Measurements from ENCODE around the gene SCART1. TPM values are rescaled to one million over a fixed set of nuclear protein-coding genes. Genes with fewer than 3 reads are reported as not detected.
"Not testable (repeated sequence)": the region's sequence is repeated elsewhere in the genome, so short reads cannot be mapped to it uniquely, and the experiment has no call there.

SCART1 gene
- total RNA-seq (2021; fragmentation: NEBNext Ultra II Directional; extraction: Animal tissue kit (Norgen Biotek cat#: 25700)): 1 to 10 TPM in 3 of 6 experiments, under 1 TPM in 3; 0.59 to 1.3 (median 1.0) TPM
- long read RNA-seq: 0 reads

- Mint-ChIP-seq H3K4me3 (no peak within 1 kb of the TSS), H3K9me3 (peaks cover 8% of the 10 kb centered on the region), H3K27ac (no peak within 1 kb of the TSS), H3K4me1 (ENCODE audit: low read depth) (no peaks in the 10 kb centered on the region), H3K27me3 (ENCODE audit: insufficient read depth) (peaks cover 2% of the 10 kb centered on the region; the same call in 1 of the 2 replicates), H3K36me3 (ENCODE audit: low read depth) (peaks cover 14% of the 10 kb centered on the region)
- no peak for TF ChIP-seq CTCF (IDR thresholded peaks at IDR 0.05)
- DNase-seq: no peak
These were observed at the start of gene SCART1 for GRCh38 chr10:133453516-133454203. Gene SCART1 (plus strand): TSS chr10:133453945. CDS start chr10:133453998, 53 bp downstream.

- Mint-ChIP-seq H3K4me1 (ENCODE audit: low read depth) (peaks cover 30% of the 10 kb centered on the region), H3K36me3 (ENCODE audit: low read depth) (peaks cover 56% of the 10 kb centered on the region), H3K4me3 (peak overlapping the region; percentile 38), H3K27me3 (ENCODE audit: insufficient read depth) (no peaks in the 10 kb centered on the region; the same call in 1 of the 2 replicates), H3K27ac (peak overlapping the region; percentile 59), H3K9me3 (peaks cover 2% of the 10 kb centered on the region)
- no peak for TF ChIP-seq CTCF (IDR thresholded peaks at IDR 0.05)
- DNase-seq: peak; percentile 18
These were observed 48.5 kb upstream of the SCART1 start for GRCh38 chr10:133405272-133405671.

- peak overlapping the region; percentile 38 for H3K4me3 Mint-ChIP-seq
- peak; percentile 60 for DNase-seq
- peak overlapping the region; percentile 59 for H3K27ac Mint-ChIP-seq
- H3K4me1 Mint-ChIP-seq (ENCODE audit: low read depth): peaks cover 30% of the 10 kb centered on the region
- no peak for TF ChIP-seq CTCF (IDR thresholded peaks at IDR 0.05)
- no peaks in the 10 kb centered on the region; the same call in 1 of the 2 replicates for H3K27me3 Mint-ChIP-seq (ENCODE audit: insufficient read depth)
- H3K36me3 Mint-ChIP-seq (ENCODE audit: low read depth): peaks cover 63% of the 10 kb centered on the region
- peaks cover 8% of the 10 kb centered on the region for H3K9me3 Mint-ChIP-seq
These were observed 47.8 kb upstream of the SCART1 start for GRCh38 chr10:133405844-133406527.

GRCh38 chr10:133411523-133412380 is 42.0 kb upstream of the SCART1 start:
- peaks cover 33% of the 10 kb centered on the region for H3K9me3 Mint-ChIP-seq
- no peak overlapping the region for H3K27ac Mint-ChIP-seq
- H3K4me1 Mint-ChIP-seq (ENCODE audit: low read depth): peaks cover 5% of the 10 kb centered on the region; the same call in 1 of the 2 replicates
- TF ChIP-seq CTCF (IDR thresholded peaks at IDR 0.05): no peak
- no peak for DNase-seq
- peaks cover 81% of the 10 kb centered on the region for H3K36me3 Mint-ChIP-seq (ENCODE audit: low read depth)
- peaks cover 1% of the 10 kb centered on the region for H3K27me3 Mint-ChIP-seq (ENCODE audit: insufficient read depth)
- H3K4me3 Mint-ChIP-seq: no peak overlapping the region

- DNase-seq: no peak
- Mint-ChIP-seq H3K4me1 (ENCODE audit: low read depth) (peaks cover 5% of the 10 kb centered on the region; the same call in 1 of the 2 replicates), H3K27me3 (ENCODE audit: insufficient read depth) (peaks cover 1% of the 10 kb centered on the region), H3K27ac (no peak overlapping the region), H3K4me3 (no peak overlapping the region), H3K36me3 (ENCODE audit: low read depth) (peaks cover 75% of the 10 kb centered on the region), H3K9me3 (peaks cover 33% of the 10 kb centered on the region)
- TF ChIP-seq CTCF (IDR thresholded peaks at IDR 0.05): no peak
These were observed 41.4 kb upstream of the SCART1 start for GRCh38 chr10:133412381-133412711.

GRCh38 chr10:133414401-133414800 is 39.3 kb upstream of the SCART1 start:
- H3K27ac Mint-ChIP-seq; H3K4me3 Mint-ChIP-seq; DNase-seq; H3K4me1 Mint-ChIP-seq (ENCODE audit: low read depth); H3K27me3 Mint-ChIP-seq (ENCODE audit: insufficient read depth): not testable (repeated sequence)
- H3K9me3 Mint-ChIP-seq: peaks cover 33% of the 10 kb centered on the region
- H3K36me3 Mint-ChIP-seq (ENCODE audit: low read depth): peaks cover 57% of the 10 kb centered on the region

All from HFFc6 (cell line).